CD4-positive, alpha-beta T cell treated with Interleukin-10 for 1 hour (primary cell): ENCODE data around the gene MAP2.

ENCODE experiments used
- DNase-seq: peaks from one replicate; pipeline ENCODE4 v3.0.0-alpha.2; 2020

MAP2 gene

GRCh38 chr2:209423562-209424198 is at the start of gene MAP2:
MAP2 (plus strand) TSS chr2:209424047; CDS start chr2:209653171, 229,124 bp downstream.
- peak; percentile 51 for DNase-seq

- no peak for DNase-seq
These were observed 47.2 kb upstream of the MAP2 start for GRCh38 chr2:209376686-209377085.

- DNase-seq = no peak
These were observed 43.6 kb upstream of the MAP2 start for GRCh38 chr2:209380293-209380692.

GRCh38 chr2:209381091-209381490 is 42.8 kb upstream of the MAP2 start:
- DNase-seq = no peak

GRCh38 chr2:209382775-209383174 is 41.1 kb upstream of the MAP2 start:
- DNase-seq = no peak

- no peak for DNase-seq
These were observed 40.6 kb upstream of the MAP2 start for GRCh38 chr2:209383212-209383611.

- no peak for DNase-seq
These were observed 36.5 kb upstream of the MAP2 start for GRCh38 chr2:209387389-209387788.

GRCh38 chr2:209388446-209389037 is 35.3 kb upstream of the MAP2 start:
- no peak for DNase-seq

GRCh38 chr2:209389171-209389618 is 34.7 kb upstream of the MAP2 start:
- no peak for DNase-seq

- DNase-seq = no peak
These were observed 33.0 kb upstream of the MAP2 start for GRCh38 chr2:209390839-209391238.

GRCh38 chr2:209391776-209392401 is 32.0 kb upstream of the MAP2 start:
- DNase-seq = no peak

GRCh38 chr2:209395229-209395628 is 28.6 kb upstream of the MAP2 start:
- no peak for DNase-seq

- DNase-seq = no peak
These were observed 28.2 kb upstream of the MAP2 start for GRCh38 chr2:209395652-209396051.

GRCh38 chr2:209398463-209398862 is 25.4 kb upstream of the MAP2 start:
- DNase-seq = no peak

GRCh38 chr2:209401788-209402187 is 22.1 kb upstream of the MAP2 start:
- no peak for DNase-seq

GRCh38 chr2:209411296-209411695 is 12.6 kb upstream of the MAP2 start:
- no peak for DNase-seq

GRCh38 chr2:209411718-209412117 is 12.1 kb upstream of the MAP2 start:
- no peak for DNase-seq

- DNase-seq = no peak
These were observed 10.4 kb upstream of the MAP2 start for GRCh38 chr2:209413311-209414014.

GRCh38 chr2:209416913-209417312 is 6.9 kb upstream of the MAP2 start:
- DNase-seq = no peak

GRCh38 chr2:209422191-209422754 is 1.6 kb upstream of the MAP2 start:
- DNase-seq = no peak

- no peak for DNase-seq
These were observed 403 bp downstream of the MAP2 start for GRCh38 chr2:209424199-209424701.

- DNase-seq = no peak
These were observed 1.1 kb downstream of the MAP2 start for GRCh38 chr2:209424781-209425470.
